GM18870 (cell line): ENCODE data around the gene FBXW8.
A peak's percentile ranks its signal among the peaks of the same experiment; 100 is the strongest.

ENCODE experiments used
- ATAC-seq: cut with Tn5 transposase; IDR thresholded peaks from one replicate; pipeline ENCODE4 v1.9.1; 2021; ENCODE audit warnings: moderate library complexity; ENCODE audit not compliant: unreplicated experiment

The FBXW8 gene

GRCh38 chr12:116922194-116922897 lies 11.6 kb downstream of the FBXW8 start:
- peak; percentile 58 for ATAC-seq

DNA sequence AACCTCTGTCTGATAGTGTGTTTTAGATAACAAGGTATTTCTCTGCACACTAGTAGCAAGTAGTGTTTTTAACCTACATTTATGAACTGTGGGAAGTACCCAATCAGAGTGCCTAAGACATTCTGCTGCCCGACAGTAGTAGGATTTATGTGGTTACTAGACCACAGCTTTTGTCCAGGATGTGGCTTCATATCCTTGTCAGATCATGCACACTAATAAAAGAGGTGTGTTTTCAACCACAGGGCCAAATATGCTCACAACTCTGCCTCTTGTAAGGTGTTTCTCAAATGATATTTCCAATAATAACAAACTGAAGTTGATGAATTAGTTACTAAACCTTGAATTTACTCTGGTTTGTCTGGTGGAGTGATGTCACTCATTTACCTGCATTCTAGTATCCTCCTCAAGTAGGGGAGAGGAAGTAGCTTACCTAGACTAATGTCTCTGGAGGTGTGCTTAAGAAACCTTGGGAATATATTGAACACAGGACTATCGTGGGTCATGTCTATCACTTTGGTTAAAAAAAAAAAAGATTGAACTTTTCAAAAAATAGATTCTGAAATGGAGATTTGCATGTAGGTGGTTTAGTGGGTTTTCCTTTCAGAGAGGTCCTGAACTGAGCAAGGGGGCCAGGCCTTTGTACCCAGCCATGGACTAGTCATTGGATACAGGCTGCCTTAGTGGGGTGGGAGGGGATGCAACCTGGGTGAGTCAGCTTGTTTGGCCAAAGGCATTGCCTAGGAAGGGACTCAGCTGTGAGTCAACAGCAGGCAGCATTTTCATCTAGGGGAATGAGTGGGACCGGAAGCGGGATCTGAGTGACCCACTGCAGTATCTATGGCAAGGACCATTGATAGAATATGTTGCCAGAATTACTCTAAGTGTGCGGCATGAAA lies 14.1 kb downstream of the FBXW8 start:
- peak; percentile 82 for ATAC-seq

DNA sequence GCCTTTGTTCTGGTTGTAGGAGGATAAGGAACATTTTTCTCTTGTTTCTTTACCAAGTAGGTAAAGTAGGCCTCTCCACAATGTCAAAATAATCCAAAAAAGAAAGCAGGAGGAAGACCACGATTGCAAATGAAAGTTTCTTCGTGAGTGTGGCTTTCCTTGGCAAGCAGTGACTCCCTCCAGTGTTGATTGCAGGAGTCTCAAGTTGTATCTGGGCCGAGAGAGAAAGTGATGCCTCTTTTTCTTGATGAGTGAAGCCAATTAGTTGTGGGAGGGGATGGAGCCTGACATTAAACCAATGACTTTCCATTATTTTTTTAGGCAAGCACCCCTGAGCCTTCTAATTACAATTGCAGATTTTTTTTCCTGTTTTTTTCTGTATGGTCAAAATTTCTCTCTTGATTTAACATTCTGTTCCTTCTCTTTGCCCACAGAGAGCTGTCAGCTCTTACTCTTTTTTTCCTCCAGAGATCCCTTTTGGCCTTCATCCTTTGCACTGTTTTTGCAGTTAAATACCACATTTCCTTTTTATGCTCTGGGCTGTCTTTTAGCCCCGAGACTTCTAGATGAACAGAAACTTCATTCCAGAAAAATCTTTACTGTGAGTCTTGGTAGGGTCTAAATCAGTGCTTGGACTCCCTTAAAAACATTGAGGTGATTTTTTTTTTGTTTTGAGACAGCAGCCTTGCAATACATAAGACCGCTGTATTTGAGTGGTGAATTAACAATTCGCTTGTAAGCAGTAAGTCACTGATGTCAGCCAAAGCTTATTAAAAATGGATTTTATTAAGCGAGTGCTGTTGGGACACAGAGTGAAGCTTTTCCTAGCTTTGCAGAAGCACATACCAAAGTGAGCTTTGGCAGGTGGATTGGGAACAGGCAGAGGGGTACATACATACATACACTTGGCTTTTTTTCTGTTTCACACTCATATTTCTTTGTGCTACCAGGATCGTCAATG lies 15.8 kb downstream of the FBXW8 start:
- ATAC-seq = no peak

- ATAC-seq = no peak
Measured at GRCh38 chr12:116927244-116927940, 16.6 kb downstream of the FBXW8 start.

- no peak for ATAC-seq
Measured at GRCh38 chr12:116928504-116928903, 17.8 kb downstream of the FBXW8 start.

DNA sequence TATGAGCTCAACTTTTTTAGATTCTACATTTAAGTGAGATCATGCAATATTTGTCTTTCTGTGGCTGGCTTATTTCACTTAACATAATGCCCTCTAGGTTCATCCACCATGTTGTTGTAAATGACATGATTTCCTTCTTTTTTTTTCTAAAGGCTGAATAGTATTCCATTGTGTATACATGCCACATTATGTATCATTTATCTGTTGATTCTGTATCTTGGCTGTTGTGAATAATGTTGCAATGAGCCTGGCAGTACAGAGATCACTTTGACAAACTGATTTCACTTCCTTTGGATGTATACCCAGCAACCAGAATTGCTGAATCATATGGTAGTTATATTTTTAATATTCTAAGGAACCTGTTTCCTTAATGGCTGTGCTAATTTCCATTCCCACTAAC lies 19.1 kb downstream of the FBXW8 start:
- ATAC-seq = no peak

- no peak for ATAC-seq
Measured at GRCh38 chr12:116931665-116932064, 20.9 kb downstream of the FBXW8 start.

- ATAC-seq = no peak
Measured at GRCh38 chr12:116933091-116933490, 22.3 kb downstream of the FBXW8 start.

- no peak for ATAC-seq
Measured at GRCh38 chr12:116933512-116934246, 22.9 kb downstream of the FBXW8 start.

DNA sequence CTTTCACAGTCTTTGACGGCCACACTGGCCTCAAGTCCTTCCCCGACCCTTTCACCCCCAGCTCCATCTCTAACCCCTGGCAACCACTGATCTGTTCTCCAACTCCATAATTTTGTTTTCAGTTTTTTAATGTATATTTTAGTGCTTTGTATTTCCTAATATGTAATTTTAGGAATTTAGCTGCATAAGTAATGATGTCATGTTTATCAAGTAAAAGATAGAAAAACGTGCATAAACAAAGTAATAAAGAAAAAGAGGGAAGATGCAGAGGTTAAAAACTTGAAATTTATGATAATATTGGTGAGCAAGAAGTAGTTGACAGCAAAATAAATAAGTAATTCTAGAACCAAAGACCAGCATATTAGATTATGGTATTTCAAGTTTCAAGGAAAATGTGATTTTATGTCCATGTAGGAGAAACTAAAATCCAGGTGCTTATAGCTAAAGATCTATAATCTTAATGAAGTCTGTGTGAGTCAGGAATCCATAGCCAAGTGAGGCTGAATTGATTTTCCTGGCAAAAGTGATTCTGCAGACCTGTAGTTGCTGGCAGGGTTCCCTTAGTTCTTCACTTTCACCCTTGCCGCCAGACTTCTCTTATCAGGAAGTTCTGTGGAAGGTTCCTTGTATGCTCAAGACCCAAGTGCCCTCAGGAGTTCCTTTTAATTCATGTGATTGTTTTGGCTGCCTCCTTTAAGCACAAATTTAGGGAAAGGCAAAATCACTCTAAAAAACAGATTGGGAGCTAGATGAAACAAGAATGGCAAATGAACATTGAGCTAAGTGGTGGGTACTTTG lies 24.4 kb downstream of the FBXW8 start:
- no peak for ATAC-seq

GRCh38 chr12:116937640-116938039 lies 26.9 kb downstream of the FBXW8 start:
- no peak for ATAC-seq

GRCh38 chr12:116939734-116940133 lies 29.0 kb downstream of the FBXW8 start:
- ATAC-seq = no peak

DNA sequence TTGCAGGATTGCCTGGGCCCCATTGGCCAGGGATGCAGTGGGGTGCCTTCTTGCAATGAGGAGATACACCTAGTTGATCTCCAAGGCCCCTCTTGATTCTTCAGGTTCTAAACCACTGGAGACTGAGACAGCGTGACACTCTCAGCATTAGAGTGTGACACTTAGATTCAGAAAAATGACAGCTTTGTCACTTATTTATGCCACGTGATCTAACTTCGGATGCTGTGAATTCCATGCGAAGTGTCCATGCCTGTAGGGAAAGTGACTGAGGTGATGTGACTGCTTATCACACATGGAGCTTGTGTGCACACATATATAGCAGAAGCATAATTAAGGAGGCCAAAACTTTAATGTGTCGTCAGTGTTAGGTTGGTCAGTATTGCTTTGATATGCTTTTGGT lies 30.4 kb downstream of the FBXW8 start:
- no peak for ATAC-seq

GRCh38 chr12:116943419-116944372 lies 32.9 kb downstream of the FBXW8 start:
- ATAC-seq = no peak

- ATAC-seq = no peak
Measured at GRCh38 chr12:116945886-116946550, 35.3 kb downstream of the FBXW8 start.

DNA sequence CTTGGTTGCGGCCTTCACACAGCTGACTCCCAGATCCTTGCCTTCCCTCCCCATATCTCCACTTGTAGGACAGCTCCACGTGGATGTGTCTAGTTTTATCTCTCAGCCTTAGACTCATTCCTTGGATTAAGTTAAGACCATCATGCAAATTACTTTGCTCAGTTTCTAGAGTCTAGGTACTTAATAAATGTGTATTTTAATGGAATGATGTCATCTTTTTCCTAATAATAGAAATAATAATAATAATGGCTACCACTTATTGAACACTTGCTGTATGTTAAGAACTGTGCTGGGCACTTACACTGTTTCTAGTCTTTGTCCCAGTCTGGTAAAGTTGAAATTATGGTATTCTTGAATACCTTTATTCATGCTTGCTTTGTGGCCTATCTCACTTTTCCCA lies 37.5 kb downstream of the FBXW8 start:
- ATAC-seq = no peak

GRCh38 chr12:116950628-116951325 lies 40.0 kb downstream of the FBXW8 start:
- ATAC-seq = no peak
